Mammary epithelial cell (primary cell): Measurements from ENCODE around the gene SMTNL1.

Experiments
- CTCF ChIP-seq, 2 donors: IDR thresholded peaks in 1 of 2; conservative IDR thresholded peaks in 1 of 2; 2 replicates each; pipeline ENCODE4 v1.5.1; 2011 to 2012; ENCODE audit warnings: inconsistent platforms in 2 of 2, low read length in 2 of 2, mild to moderate bottlenecking in 2 of 2, control low read depth in 1 of 2, low read depth in 1 of 2; ENCODE audit not compliant: insufficient read depth in 1 of 2; ENCODE audit errors: extremely low read depth in 1 of 2
- EZH2 ChIP-seq: IDR thresholded peaks from 2 replicates; pipeline ENCODE4 v1.6.1; 2012; ENCODE audit warnings: low read length, inconsistent platforms, borderline replicate concordance

GRCh38 chr11:57529012-57529411 lies 8.4 kb upstream of the SMTNL1 start:
- TF ChIP-seq CTCF (conservative IDR thresholded peaks at IDR 0.05 in 1 of 2, IDR thresholded peaks at IDR 0.05 in 1 of 2; ENCODE audit: extremely low read depth in 1 of 2, insufficient read depth in 1 of 2, low read depth in 1 of 2, low read length in 2 of 2) = no peak
- no peak for TF ChIP-seq EZH2
